Measurements from ENCODE around the gene TRAPPC5. TPM values are rescaled to one million over a fixed set of nuclear protein-coding genes. Genes with fewer than 3 reads are reported as not detected.
A peak's percentile ranks its signal among the peaks of the same experiment; 100 is the strongest.

The TRAPPC5 gene
- total RNA-seq, 1 experiment from 2014 or later: 77.4 TPM

DNA sequence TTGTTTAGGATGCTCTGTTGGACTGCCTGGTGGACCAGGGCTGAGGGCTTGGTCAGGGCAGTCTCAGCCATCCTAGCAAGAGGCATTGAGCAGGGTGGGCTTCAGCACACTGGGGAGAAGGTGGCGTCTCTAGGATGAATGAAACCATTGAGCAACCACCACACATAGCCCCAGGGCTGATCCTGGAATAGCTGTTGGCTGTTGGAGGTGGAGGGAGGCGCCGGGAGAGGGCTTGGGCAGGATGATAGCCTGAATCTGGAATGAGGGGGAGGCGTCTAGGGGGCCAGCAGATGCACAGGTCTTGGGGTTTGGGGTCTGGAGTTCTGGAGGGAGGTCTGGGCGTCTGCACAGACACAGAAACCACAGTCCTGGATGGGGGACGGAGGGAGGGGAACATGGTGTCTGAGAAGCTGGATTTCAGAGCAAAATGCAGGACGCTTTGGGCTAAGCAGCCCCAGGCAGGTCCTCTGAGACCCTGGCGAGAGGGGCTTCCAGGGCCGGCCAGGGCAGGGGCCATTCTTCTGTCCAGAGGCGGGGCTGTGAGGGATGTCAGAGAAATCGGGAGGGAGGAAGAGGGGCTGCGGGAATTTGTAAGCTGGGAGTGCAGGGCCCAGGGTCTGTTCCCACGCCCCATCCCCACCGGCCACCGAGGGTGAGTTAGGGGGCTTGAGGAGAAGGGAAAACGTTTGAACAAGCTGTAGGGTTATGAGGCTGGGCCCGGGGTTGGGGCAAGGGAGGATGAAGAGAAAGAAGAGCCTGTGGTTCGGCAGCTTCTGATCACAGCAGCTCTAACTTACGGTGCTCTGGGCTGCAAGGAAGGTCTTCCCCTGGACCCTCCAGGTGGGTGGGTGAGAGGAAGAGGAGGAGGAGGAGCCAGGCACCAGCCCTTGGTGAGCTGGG lies 5.2 kb downstream of the TRAPPC5 start:
- H2BK120ac ChIP-seq (ENCODE audit: low read depth, low read length, poor library complexity, severe bottlenecking): no peak overlapping the region
- H3K4me2 ChIP-seq (ENCODE audit: insufficient read depth, insufficient read length, low read length): no peak overlapping the region
- H2BK20ac ChIP-seq (ENCODE audit: low read depth, low read length, poor library complexity, severe bottlenecking): no peak overlapping the region
- no peak overlapping the region for H3K14ac ChIP-seq (ENCODE audit: insufficient read depth, low read length)
- peak overlapping the region; percentile 12 to 44 (median 35); a peak in 5 of 7 replicates for H3K27ac Mint-ChIP-seq
- H3K27me3 ChIP-seq (ENCODE audit: insufficient read depth, low read length): no peaks in the 10 kb centered on the region
- H3K4me1 Mint-ChIP-seq: peaks cover 14 to 17% of the 10 kb centered on the region in 2 experiments
- no peak overlapping the region for H4K8ac ChIP-seq (replicated peaks; ENCODE audit: insufficient read length, low read depth, low read length)
- H4K20me1 ChIP-seq (ENCODE audit: control insufficient read depth, insufficient read depth, insufficient read length): peaks cover 2% of the 10 kb centered on the region
- H3K79me2 ChIP-seq (ENCODE audit: insufficient read depth, low read length): no peaks in the 10 kb centered on the region
- no peak overlapping the region for H3K27ac ChIP-seq (ENCODE audit: insufficient read length, low read depth, low read length)
- H3K23ac ChIP-seq (ENCODE audit: insufficient read length, low read depth, low read length): no peak overlapping the region
- TF ChIP-seq, protein P1, sequence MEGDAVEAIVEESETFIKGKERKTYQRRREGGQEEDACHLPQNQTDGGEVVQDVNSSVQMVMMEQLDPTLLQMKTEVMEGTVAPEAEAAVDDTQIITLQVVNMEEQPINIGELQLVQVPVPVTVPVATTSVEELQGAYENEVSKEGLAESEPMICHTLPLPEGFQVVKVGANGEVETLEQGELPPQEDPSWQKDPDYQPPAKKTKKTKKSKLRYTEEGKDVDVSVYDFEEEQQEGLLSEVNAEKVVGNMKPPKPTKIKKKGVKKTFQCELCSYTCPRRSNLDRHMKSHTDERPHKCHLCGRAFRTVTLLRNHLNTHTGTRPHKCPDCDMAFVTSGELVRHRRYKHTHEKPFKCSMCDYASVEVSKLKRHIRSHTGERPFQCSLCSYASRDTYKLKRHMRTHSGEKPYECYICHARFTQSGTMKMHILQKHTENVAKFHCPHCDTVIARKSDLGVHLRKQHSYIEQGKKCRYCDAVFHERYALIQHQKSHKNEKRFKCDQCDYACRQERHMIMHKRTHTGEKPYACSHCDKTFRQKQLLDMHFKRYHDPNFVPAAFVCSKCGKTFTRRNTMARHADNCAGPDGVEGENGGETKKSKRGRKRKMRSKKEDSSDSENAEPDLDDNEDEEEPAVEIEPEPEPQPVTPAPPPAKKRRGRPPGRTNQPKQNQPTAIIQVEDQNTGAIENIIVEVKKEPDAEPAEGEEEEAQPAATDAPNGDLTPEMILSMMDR (conservative IDR thresholded peaks at IDR 0.05): no peak
- peaks cover 7% of the 10 kb centered on the region for H3K23me2 ChIP-seq (ENCODE audit: insufficient read length, low read depth, low read length, poor library complexity, severe bottlenecking)
- H3K36me3 Mint-ChIP-seq (ENCODE audit: insufficient read depth in 1 of 3, low read depth in 3 of 3): peaks cover 6 to 23% (median 16%) of the 10 kb centered on the region in 3 experiments
- H3K27me3 Mint-ChIP-seq (ENCODE audit: low read depth): peaks cover 7% of the 10 kb centered on the region
- no peak overlapping the region for H2BK5ac ChIP-seq (ENCODE audit: insufficient read length, low read length)
- WGBS (ENCODE audit: extremely low coverage, insufficient read length, low lambda C conversion rate): no CpG with 5 or more reads among the region's 19 CpGs
- H3K79me1 ChIP-seq (ENCODE audit: insufficient read depth, low read depth, low read length, poor library complexity, severe bottlenecking): no peaks in the 10 kb centered on the region
- H3K4me3 Mint-ChIP-seq: peak overlapping the region in 1 of 2 experiments; percentile 22; a peak in 1 of 5 replicates
- no peak overlapping the region for H3K18ac ChIP-seq (ENCODE audit: insufficient read length, low read depth, low read length)
- no peak overlapping the region for H2BK12ac ChIP-seq (ENCODE audit: insufficient read length, low read depth, low read length)
- H3K9me3 Mint-ChIP-seq: no peaks in the 10 kb centered on the region
- no peak overlapping the region for H3K9ac ChIP-seq (ENCODE audit: extremely low read depth, insufficient read length, low read length)
- no peak overlapping the region for H3T11ph ChIP-seq (ENCODE audit: low read length)
- H2BK15ac ChIP-seq (ENCODE audit: low read depth, low read length): no peak overlapping the region
- no peaks in the 10 kb centered on the region for H3K9me3 ChIP-seq (ENCODE audit: control insufficient read depth, low read depth, low read length)
- H4K91ac ChIP-seq (ENCODE audit: insufficient read length, low read depth, low read length): no peak overlapping the region
- H4K5ac ChIP-seq (ENCODE audit: insufficient read length, low read depth, low read length): no peak overlapping the region
- H3K4me1 ChIP-seq (ENCODE audit: insufficient read depth, low read length): no peaks in the 10 kb centered on the region
- DNase-seq: no peak
- H2AK5ac ChIP-seq (ENCODE audit: insufficient read length, low read length): no peak overlapping the region
- H3K56ac ChIP-seq (ENCODE audit: insufficient read length, low read depth, low read length): no peak overlapping the region
- H2AFZ ChIP-seq (ENCODE audit: low read length): no peak overlapping the region
- H3K4ac ChIP-seq (ENCODE audit: low read depth, low read length): no peak overlapping the region

Measured in H9 (cell line).